ENCODE results near the gene TNNI2.
"Not testable (repeated sequence)": the region's sequence is repeated elsewhere in the genome, so short reads cannot be mapped to it uniquely, and the experiment has no call there.

TNNI2 gene

GRCh38 chr11:1838426-1839144 lies at the start of gene TNNI2:
TSS of gene TNNI2 (plus strand) at chr11:1838981. CDS start at chr11:1839697, 716 bp downstream.
- no peak for DNase-seq

GRCh38 chr11:1791912-1792311 lies 46.9 kb upstream of the TNNI2 start:
- no peak for DNase-seq

- no peak for DNase-seq
These were observed 46.3 kb upstream of the TNNI2 start for GRCh38 chr11:1792461-1792860.

GRCh38 chr11:1793081-1793480 lies 45.7 kb upstream of the TNNI2 start:
- no peak for DNase-seq

- no peak for DNase-seq
These were observed 42.3 kb upstream of the TNNI2 start for GRCh38 chr11:1796413-1797011.

- no peak for DNase-seq
These were observed 41.2 kb upstream of the TNNI2 start for GRCh38 chr11:1797391-1798125.

- DNase-seq = no peak
These were observed 35.5 kb upstream of the TNNI2 start for GRCh38 chr11:1803246-1803645.

- DNase-seq = not testable (repeated sequence)
These were observed 34.8 kb upstream of the TNNI2 start for GRCh38 chr11:1803835-1804519.

- DNase-seq = no peak
These were observed 33.3 kb upstream of the TNNI2 start for GRCh38 chr11:1805525-1805924.

- no peak for DNase-seq
These were observed 31.4 kb upstream of the TNNI2 start for GRCh38 chr11:1807264-1807995.

- no peak for DNase-seq
These were observed 28.0 kb upstream of the TNNI2 start for GRCh38 chr11:1810761-1811160.

- no peak for DNase-seq
These were observed 26.5 kb upstream of the TNNI2 start for GRCh38 chr11:1812274-1812673.

GRCh38 chr11:1812801-1813200 lies 26.0 kb upstream of the TNNI2 start:
- DNase-seq = no peak

GRCh38 chr11:1813356-1813755 lies 25.4 kb upstream of the TNNI2 start:
- not testable (repeated sequence) for DNase-seq

GRCh38 chr11:1814691-1815090 lies 24.1 kb upstream of the TNNI2 start:
- DNase-seq = no peak

GRCh38 chr11:1815311-1815710 lies 23.5 kb upstream of the TNNI2 start:
- DNase-seq = no peak

- no peak for DNase-seq
These were observed 23.0 kb upstream of the TNNI2 start for GRCh38 chr11:1815751-1816150.

GRCh38 chr11:1817000-1817399 lies 21.8 kb upstream of the TNNI2 start:
- no peak for DNase-seq

- DNase-seq = no peak
These were observed 21.3 kb upstream of the TNNI2 start for GRCh38 chr11:1817511-1817910.

- no peak for DNase-seq
These were observed 19.7 kb upstream of the TNNI2 start for GRCh38 chr11:1819074-1819473.

GRCh38 chr11:1820463-1821325 lies 18.1 kb upstream of the TNNI2 start:
- no peak for DNase-seq

GRCh38 chr11:1821562-1821961 lies 17.2 kb upstream of the TNNI2 start:
- DNase-seq = no peak

Data from NCI-H2029 treated with DMSO at 0.1 percent for 48 hours (cell line).